HG03025 (cell line): ENCODE measurements around the gene BAIAP3.

Source experiments
- ATAC-seq: cut with Tn5 transposase; IDR thresholded peaks from one replicate; pipeline ENCODE4 v1.9.1; 2021; ENCODE audit warnings: mild to moderate bottlenecking, moderate library complexity; ENCODE audit not compliant: unreplicated experiment, low FRiP score

The BAIAP3 gene

DNA sequence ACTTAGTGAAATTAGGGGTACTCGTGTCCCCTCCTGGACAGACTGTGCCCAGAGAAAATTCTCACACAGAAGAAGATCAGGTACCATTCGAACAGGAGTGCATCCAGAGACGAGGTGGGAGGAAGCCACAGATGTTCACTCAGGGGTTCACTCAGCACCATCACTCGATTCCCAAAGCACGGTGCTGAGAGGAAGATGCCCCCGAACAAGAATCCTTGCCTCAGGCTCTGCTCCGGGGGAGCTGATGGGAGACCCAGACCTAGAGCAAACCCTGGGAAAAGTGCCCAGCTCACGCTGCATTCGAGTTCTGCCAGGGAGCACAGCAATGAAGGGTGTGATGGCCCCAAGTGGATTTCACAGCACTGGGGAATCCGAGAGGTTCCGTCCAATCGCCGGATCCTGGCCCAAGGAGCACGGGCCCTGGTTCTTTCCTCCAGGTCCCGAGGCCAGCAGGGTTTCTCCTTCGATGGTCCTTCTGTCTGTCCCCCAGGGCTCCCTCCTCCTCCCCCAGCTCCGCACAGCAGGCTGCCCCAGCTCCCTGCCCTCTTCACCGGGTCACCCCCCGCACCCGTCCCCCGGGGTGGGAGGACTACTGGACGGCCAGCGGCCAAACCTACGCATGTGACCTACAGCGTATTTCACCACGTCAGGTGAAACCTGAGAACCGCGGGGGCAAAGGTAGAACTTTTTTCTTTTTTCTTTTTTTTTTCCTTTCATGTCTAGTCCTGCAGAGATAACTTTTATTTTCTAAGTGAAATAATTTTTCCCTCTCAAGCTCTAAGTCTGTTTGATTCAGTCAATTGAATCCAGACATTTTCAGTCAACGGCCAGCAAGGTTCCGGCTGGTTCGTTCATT, 34.2 kb upstream of the BAIAP3 start:
- ATAC-seq, result no peak

DNA sequence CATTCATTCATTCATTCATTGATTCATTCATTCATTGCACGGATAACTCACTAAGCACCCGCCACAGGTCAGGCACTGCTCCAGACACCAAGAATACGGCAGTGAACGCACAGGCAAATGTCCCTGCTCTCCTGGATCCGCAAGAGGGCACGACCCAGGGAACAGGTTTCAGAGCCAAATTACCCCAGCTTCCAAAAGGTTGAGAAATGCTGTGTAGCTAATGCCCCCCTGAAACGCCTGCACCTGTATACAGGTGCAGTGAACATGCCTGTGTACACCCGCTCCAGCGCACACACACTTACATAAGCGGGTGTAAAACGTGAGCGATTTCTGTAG, 33.6 kb upstream of the BAIAP3 start:
- no peak for ATAC-seq

DNA sequence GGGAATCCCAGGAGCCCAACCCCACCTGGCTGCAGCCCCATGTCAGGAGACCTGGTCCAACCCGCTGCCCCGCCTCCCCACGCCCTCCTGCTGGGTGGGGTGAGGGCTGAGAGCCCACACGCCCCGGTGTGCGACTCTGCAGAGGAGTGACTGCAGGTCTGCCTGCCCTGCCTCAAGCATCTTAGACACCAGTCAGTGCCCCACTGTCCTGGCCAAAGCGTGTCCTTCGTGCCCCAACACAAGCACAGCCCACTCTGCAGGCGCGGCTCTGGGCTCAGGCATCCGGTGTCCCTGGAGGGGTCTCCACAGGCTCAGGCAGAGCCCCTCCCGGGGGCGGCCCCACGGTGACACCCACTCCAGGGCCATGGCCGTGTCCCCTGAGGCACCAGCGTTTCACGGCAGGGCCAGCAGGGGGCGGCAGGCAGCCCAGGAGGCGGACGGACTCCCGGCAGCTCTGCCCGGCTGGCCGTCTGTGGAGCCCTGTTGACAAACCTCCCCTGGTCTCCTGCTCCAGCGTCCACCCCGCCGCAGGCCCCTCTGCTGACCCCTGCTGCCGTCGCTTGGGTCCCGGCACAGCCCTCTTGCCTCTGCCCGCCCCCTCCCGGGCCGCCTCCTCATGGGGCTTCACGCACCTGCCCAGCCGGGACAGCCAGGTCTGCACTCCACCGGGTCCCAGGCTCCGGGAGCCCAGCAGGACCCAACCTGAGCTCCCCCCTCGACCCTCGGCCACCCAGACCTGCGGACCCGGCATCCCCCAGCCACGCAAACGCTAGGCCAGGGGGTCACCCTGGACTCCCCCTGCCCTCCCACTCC, 32.6 kb upstream of the BAIAP3 start:
- ATAC-seq, result no peak

DNA sequence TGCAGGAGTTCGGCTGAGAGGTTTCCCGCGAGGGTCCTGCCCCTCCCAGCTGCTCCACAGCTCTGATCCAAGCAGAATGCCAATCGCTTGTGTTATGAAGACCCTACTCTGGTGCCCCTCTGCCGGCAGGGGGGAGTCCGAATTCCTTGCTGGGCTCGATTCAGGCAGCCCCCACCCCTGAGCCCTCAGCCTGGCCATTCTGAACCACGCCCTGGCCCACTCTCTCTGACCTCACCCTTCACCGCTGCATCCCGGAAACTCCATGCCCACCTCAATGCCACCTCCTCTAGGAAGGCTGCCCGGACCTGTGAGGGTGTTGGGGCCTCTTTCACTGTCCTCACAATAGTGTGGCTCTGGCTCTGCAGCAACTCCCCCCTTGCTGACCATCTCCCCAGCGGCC, 31.9 kb upstream of the BAIAP3 start:
- no peak for ATAC-seq

DNA sequence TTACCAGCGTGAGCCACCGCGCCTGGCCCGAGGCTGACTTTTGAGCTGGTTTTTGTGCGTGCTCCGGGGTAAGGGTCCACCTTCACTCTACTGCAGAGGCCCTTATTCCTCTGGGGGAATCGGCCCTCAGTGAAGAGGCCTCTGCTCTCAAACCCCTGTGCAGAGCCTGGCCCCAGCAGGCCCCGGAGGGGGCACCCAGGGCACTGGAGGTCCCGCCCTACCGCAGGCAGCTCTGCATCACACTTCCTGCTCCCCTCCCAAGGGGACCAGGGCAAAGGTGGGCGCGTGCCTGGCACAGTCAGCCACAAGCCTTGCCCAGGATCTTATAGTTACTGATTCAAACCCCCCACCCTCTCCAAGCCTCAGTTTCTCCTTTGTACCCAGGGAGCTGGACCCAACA, 27.6 kb upstream of the BAIAP3 start:
- ATAC-seq, result no peak

DNA sequence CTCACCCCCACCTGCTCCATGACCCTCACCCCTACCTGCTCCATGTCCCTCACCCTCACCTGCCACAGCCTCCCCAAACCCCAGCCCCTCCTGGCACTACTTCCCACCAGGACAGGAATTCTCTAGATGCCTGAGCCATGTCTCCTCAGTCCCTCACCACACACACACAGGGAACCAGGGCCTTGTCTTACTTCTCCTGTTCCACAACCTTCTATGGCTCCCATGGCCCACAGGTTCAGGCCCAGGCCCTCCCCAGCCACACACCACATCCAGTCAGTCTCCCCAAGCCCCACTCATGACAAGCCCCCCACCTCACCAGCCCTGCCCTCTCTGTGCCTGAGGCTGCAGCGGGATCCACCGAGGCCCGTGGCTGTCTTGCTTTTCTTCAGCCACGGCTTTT, 27.1 kb upstream of the BAIAP3 start:
- ATAC-seq, result no peak

DNA sequence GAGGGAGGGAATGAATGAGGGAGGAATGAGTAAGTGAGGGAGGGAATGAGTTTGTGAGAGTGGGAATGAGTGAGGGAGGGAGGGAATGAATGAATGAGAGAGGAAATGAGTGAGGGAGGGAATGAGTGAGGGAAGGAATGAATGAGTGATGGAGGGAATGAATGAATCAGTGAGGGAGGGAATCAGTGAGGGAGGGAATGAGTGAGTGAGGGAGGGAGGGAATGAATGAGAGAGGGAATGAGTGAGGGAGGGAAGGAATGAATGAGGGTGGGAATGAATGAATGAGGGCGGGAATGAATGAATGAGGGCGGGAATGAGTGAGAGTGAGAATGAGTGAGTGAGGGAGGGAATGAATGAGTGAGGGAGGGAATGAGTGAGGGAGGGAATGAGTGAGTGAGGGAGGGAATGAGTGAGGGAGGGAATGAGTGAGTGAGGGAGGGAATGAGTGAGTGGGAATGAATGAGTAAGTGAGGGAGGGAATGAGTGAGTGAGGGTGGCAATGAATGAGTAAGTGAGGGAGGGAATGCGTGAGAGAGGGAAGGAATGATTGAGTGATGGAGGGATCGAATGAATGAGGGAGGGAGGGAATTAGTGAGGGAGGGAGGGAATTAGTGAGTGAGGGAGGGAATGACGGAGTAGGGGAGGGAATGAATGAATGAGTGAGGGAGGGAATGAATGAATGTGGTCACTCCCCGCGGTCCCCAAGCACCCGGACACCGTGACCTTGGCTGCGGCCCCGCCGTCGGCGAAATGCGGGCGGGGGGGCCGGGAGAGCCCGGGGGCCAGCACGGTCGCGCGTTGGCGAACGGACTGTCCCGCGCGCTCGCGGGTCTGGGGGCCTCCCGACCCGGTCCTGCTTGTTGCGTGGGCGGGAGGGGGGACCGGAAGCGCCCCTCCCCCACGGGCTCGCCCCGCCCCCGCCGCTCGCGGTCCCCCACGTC, 25.1 kb upstream of the BAIAP3 start:
- ATAC-seq, result peak; percentile 9

DNA sequence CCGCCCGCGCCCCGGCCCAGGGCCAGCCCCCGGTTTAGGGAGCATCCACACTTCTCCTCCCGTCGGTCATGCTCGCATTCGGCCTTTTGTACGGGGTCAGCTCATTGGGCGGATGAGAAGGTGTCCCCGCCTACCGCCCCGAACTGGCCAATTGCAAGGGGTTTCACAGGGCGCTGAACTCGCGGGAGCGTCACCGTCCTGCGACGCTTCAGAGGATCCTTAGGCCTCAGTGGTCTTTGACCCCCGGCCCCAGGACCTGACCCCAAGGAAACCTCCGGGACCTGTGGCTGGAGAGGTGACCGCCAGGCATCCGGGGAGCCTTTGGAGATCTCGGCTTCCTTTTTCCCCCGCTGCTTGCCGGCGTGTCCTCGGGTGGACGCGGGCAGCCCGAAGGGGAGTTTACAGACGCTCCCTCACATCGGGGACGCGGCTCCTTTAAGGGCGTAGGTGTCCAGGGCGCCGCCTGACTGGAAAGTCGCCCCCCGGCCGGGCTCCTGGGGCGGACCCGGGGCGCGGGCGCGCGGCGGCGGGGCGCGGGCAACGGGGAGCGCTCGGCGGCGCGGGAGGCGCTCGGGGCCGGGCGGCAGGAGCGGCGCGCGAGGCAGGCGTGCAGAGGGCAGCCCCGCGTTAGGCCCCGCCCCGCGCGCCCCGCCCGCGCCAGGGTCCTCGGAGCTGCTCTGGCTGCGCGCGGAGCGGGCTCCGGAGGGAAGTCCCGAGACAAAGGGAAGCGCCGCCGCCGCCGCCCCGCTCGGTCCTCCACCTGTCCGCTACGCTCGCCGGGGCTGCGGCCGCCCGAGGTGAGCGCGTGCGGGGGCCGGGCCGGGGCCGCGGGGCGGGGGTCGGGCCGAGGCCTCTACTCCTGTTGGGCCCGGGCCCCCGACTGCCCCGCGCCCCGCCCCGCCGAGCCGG, 24.2 kb upstream of the BAIAP3 start, which contains the start of gene UBE2I:
UBE2I (plus strand) TSS at position 660 of the 909 bp plus-strand sequence. CDS start 4,395 bp downstream, outside the sequence.
- ATAC-seq, result peak; percentile 51

DNA sequence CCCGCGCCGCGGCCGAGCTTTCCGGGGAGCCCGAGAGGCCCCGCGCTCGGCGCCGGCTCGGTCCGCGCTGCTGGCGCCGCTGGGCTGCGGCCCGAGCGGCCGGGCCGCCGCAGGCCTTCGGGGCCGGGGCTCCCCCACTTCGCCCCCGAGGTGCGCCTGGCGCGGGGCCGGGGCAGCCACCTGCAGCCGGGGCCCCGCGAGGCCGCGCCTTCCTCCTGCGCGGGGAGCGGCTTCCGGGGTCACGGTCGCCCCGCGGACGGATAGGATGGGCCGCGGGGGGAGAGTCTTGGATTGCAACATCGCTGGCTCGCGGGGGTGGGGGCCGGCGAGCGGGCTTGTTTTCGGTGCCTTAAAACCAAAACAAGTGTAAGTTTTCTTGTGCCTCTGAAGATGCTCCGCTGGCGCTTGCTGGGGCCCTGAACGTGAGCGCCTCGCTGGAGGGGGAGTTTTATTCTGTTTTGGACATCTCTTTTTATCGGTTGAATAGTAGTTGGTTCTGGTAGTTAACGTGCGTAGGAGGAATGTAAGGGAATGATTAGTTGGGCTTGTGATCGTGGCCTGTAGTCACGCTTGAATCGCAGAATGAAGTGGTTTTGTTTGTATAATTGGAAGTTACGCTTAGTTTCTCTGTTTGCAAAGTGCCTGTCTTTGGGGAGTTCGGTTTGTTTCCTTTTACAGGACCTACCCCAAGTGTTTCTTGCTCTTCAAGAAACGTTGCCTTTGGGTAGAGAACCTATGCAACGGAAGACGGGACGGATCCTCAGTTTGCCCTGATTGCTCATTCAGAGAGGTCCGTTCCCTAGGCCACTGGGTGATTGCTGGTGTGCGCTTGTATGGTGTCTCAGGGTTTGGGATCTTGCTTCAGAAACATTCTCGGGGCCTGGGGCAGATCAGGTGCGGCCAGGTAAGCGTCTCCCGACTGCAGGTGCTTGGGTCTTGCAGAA, 23.3 kb upstream of the BAIAP3 start:
- peak; percentile 8 for ATAC-seq

DNA sequence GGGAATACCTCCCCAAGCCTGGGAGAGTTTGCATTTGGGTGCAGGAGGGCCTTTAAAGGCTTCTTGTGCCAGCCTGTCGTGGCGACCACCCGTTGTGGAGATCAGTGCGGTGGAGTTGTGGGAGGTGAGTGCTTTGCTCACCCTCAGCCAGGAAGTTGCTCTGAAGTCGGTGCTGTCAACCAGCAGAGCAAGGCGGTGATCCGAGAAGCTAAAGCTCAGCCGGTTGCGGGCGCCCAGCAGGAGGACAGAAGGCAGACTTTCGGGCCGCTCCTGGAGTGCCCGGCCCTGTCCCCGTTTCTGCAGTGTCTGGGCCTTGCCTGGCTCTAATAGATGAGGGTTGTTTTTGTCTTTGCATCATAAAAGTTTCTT, 22.6 kb upstream of the BAIAP3 start:
- ATAC-seq, result no peak

DNA sequence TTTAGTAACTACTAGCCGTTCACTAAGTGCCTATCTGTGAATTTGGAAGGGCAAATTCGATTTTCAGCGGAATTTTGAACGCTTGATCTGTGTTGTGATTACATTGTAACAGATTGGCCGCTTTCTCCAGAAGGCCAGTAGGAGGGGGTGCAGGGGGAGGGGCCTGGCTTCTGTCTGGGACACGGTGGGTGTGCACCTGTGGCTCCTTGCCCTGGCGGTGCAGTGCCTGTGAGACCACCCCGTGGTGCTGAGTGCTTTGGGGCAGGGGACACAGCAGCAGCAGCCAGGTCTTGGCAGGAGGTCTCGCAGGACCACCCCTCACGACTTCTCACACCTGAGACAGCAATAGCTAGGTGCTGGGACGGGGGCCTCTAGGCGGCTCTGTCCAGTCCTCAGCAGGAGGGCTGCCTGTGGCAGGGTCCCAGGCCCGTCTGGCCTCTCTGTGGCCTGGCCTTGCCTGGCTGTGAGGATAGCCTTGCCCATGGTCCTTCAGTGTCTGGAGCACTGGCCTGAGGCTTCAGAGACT, 22.2 kb upstream of the BAIAP3 start:
- ATAC-seq, result no peak

DNA sequence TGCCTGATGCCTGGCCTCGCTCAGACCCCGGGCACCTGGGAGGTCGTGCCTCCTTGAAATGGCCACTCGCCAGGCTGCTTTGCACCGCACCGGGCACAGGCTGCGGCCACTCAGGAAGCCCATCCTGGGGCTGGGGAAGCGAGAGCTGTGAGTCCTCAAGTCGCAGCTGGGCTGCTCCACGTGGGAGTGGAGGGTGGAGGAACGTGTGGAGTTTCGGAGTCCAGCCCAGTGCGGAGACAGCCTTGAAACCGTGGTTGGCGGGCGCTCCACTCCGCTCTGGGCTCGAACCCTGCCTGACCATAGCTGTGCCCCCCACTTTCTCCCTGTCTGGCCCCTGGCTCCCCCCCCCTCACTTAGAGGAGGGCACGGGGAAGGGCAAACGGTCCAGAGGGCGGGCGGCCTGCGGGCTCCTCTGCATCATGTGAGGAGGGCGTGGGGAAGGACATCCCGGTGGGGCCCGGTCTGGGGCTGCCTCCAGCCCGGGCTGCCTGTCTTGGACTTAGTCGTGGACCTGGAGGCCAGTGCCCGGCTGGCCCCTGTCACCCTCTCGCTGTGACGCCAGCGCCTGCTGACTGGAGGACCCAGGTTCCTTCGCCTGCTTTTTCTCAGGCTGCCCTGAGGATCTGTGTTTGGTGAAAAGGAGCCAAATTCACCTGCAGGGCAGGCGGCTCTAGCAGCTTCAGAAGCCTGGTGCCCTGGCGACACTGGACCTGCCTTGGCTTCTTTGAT, 21.5 kb upstream of the BAIAP3 start:
- no peak for ATAC-seq

DNA sequence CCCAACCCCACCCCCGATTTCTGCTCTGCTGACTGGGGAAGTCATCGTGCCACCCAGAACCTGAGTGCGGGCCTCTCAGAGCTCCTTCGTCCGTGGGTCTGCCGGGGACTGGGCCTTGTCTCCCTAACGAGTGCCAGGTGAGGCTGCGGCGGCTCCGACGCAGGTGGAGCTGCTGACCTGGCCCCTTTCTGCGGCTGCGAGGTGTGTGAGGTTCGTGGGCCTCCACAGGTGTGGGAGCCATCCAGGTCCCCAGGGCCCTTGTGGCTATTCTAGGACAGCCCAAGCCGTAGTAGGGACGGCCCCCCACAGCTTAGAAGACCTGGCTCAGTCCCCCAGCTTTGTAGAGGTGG, 21.0 kb upstream of the BAIAP3 start:
- no peak for ATAC-seq

DNA sequence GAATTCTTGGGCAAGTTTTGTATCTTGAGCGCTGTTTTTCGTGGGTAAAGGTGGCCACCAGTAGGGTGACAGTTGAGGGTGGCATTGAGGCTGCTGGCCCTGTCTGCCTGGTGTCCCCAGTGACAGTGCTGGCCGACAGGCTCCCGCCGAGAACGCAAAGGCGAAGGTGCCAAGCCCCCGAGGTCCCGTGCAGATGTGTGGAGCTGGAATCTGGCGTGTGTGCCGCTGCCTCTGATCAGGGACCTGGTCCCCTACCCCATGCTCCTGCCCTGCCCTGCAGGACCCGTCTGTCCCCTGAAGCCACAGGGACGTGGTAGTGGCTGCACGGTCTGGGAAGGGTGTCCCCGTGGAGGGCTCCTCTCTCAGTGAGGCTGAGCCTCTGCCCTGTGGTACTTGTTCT, 20.5 kb upstream of the BAIAP3 start:
- no peak for ATAC-seq

DNA sequence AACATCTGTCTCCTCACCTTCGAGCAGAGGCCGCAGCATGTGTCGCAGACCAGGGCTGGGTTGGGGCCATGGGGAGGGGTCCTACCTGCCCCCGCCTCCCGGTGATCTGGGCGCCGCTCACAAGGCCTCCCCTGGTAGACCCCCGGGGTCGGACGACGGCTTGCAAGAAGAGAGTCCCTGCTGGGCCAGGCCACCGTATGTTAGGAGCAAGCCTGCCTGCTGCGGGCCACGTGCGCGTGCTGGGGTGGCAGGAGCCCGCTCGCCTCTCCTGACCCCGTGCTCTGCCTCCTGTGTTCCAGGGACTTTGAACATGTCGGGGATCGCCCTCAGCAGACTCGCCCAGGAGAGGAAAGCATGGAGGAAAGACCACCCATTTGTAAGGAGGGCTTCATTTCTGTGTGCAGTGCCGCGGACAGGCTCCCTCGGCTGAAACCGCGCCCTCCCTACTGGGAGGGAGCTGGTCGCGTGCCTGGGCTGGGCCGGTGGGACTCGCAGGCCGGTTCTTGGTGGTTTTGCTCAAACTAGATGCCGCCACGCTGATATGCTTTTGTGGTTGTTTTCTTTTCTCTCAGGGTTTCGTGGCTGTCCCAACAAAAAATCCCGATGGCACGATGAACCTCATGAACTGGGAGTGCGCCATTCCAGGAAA, 19.6 kb upstream of the BAIAP3 start:
- no peak for ATAC-seq

DNA sequence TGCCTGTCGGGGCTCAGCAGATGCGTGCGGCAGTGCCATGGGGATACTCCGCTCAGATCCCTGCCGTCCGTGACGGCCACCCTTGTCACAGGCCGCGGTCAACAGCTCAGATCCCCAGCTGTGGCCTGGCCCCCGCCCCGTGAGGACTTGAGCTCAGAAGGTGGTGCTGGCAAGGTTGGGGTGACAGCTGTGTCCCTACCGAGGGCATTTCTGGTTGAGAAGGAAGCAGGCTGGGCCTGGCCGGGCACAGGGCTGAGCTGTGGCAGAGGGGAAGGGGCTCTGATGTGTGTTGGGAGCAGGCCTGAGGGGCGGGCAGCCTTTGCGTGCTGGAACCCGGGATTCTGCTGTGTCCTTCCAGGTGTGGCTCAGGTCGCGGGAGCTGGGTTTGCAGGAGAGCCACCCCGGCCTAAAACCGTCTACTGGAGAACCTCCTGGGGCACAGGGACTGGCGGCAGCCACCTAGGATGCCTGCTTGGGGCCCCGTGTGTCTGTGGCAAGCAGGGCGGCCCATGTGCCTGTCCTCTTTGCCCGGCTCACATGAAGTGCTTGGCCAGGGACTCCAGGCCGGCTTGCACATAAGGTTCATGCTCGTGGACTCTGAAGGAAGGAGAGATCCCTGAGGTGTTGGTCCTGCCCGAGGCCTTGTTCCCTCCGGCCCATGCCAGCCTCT, 18.9 kb upstream of the BAIAP3 start:
- no peak for ATAC-seq
